ENCODE measurements around the gene SBK3. TPM values are rescaled to one million over a fixed set of nuclear protein-coding genes. Genes with fewer than 3 reads are reported as not detected.

The SBK3 gene
- polyA plus RNA-seq, 1 of the 3 experiments (the other 2 are of a cell fraction), result 0.03 TPM

GRCh38 chr19:55528030-55528803, 17.1 kb downstream of the SBK3 start (continued):
- no peak for TF ChIP-seq IRF3 (IDR thresholded peaks at IDR 0.05; ENCODE audit: low read depth, low read length)
- no peak for TF ChIP-seq POLR2AphosphoS5 (IDR thresholded peaks at IDR 0.05; ENCODE audit: low read depth, low read length)
- TF ChIP-seq SMC3 (IDR thresholded peaks at IDR 0.05; ENCODE audit: low read depth, low read length), result no peak; the same call in 1 of the 2 replicates
- peak; percentile 17; the same call in 1 of the 2 replicates for TF ChIP-seq FOXJ3 (CRISPR knock-in tag; IDR thresholded peaks at IDR 0.05)
- no peak for TF ChIP-seq USF1 (IDR thresholded peaks at IDR 0.05; ENCODE audit: borderline replicate concordance, low read depth)
- TF ChIP-seq MXI1 (IDR thresholded peaks at IDR 0.05; ENCODE audit: low read depth, low read length), result no peak; the same call in 1 of the 2 replicates
- no peak for TF ChIP-seq FOSL2 (IDR thresholded peaks at IDR 0.05; ENCODE audit: borderline replicate concordance, low read depth)
- TF ChIP-seq ELF1 (IDR thresholded peaks at IDR 0.05), result no peak
- TF ChIP-seq TCF12 (IDR thresholded peaks at IDR 0.05), result no peak
- TF ChIP-seq REST (IDR thresholded peaks at IDR 0.05; ENCODE audit: low read depth, low read length), result no peak
- TF ChIP-seq RCOR1 (IDR thresholded peaks at IDR 0.05; ENCODE audit: low read length), result peak; percentile 41; the same call in 1 of the 2 replicates
- TF ChIP-seq FOXM1 (IDR thresholded peaks at IDR 0.05; ENCODE audit: low read depth), result no peak
- no peak for TF ChIP-seq GABPA (IDR thresholded peaks at IDR 0.05; ENCODE audit: low read depth)
- no peak for TF ChIP-seq NRF1 (IDR thresholded peaks at IDR 0.05; ENCODE audit: low read depth, low read length)
- TF ChIP-seq EP300 (IDR thresholded peaks at IDR 0.05; ENCODE audit: borderline replicate concordance in 1 of 2, low read depth in 1 of 2, low read length in 1 of 2), result 0 out of 4 replicates have a peak, but pooled peaks of 1 of the 2 experiments have one; percentile 25
- no peak for TF ChIP-seq GATA2 (CRISPR knock-in tag; IDR thresholded peaks at IDR 0.05)
- TF ChIP-seq SIN3A (IDR thresholded peaks at IDR 0.05; ENCODE audit: borderline replicate concordance, low read depth, low read length), result no peak
- TF ChIP-seq ZBTB33 (IDR thresholded peaks at IDR 0.05; ENCODE audit: borderline replicate concordance, low read depth), result no peak
- no peak for TF ChIP-seq JUND (IDR thresholded peaks at IDR 0.05)
- TF ChIP-seq CTCF (IDR thresholded peaks at IDR 0.05), result no peak
- TF ChIP-seq RFX5 (IDR thresholded peaks at IDR 0.05; ENCODE audit: low read length), result no peak
